Measurements from ENCODE around the gene ABI2.

DNA sequence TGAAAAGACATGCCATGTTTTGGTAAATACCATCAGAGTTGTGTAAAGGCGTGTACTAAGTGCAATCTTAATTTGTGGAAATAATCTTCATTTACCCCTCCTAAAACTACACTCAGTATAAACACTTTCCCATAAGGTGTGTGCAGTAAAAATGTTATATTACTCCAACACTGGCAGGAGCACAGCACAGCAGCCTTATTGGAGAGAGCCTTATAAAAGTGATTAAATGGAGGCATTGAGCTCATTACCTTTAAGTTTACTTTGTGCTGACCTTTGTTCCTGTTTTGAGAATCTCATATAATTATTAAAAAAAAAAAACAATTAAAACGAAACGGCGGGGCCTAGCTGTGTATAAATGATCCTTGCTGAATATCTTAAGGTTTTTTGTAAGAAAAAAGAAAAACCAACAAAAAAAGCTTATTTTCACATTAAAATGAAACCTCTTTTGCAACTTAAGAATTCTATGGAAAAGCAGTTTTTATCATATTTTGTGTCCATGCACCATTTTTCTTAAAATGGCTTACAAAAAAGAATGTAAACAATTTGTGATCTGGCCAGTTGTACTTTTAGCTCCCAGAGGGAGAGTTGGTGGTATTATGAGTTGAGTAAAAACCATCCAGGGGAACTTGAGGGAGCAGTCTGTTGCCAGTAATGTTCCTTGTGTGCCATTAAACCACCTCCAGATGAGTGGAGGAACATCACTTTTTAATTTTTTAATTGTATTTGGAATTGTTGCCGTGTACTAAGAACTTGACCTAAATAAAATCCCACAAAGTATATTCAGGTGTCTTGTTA is 103.4 kb downstream of the ABI2 start:
- TF ChIP-seq, protein P1, sequence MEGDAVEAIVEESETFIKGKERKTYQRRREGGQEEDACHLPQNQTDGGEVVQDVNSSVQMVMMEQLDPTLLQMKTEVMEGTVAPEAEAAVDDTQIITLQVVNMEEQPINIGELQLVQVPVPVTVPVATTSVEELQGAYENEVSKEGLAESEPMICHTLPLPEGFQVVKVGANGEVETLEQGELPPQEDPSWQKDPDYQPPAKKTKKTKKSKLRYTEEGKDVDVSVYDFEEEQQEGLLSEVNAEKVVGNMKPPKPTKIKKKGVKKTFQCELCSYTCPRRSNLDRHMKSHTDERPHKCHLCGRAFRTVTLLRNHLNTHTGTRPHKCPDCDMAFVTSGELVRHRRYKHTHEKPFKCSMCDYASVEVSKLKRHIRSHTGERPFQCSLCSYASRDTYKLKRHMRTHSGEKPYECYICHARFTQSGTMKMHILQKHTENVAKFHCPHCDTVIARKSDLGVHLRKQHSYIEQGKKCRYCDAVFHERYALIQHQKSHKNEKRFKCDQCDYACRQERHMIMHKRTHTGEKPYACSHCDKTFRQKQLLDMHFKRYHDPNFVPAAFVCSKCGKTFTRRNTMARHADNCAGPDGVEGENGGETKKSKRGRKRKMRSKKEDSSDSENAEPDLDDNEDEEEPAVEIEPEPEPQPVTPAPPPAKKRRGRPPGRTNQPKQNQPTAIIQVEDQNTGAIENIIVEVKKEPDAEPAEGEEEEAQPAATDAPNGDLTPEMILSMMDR (IDR thresholded peaks at IDR 0.05) = no peak
- TF ChIP-seq EP300 (IDR thresholded peaks at IDR 0.05; ENCODE audit: borderline replicate concordance in 1 of 2, low read depth in 1 of 2, low read length in 1 of 2) (no peak), TEAD4 (IDR thresholded peaks at IDR 0.05; ENCODE audit: borderline replicate concordance, insufficient read depth) (no peak), YY1 (IDR thresholded peaks at IDR 0.05; ENCODE audit: low read depth) (no peak), RAD21 (IDR thresholded peaks at IDR 0.05; ENCODE audit: low read length) (no peak), SMC3 (IDR thresholded peaks at IDR 0.05; ENCODE audit: low read depth, low read length) (no peak)
